ENCODE data around the gene DDHD1. TPM values are rescaled to one million over a fixed set of nuclear protein-coding genes. Genes with fewer than 3 reads are reported as not detected.
"Not testable (repeated sequence)": the region's sequence is repeated elsewhere in the genome, so short reads cannot be mapped to it uniquely, and the experiment has no call there.

The DDHD1 gene
- 8.1 and 12.5 TPM in 2 replicates for total RNA-seq (2014; rRNA removed; shearing (Covaris generic))

DNA sequence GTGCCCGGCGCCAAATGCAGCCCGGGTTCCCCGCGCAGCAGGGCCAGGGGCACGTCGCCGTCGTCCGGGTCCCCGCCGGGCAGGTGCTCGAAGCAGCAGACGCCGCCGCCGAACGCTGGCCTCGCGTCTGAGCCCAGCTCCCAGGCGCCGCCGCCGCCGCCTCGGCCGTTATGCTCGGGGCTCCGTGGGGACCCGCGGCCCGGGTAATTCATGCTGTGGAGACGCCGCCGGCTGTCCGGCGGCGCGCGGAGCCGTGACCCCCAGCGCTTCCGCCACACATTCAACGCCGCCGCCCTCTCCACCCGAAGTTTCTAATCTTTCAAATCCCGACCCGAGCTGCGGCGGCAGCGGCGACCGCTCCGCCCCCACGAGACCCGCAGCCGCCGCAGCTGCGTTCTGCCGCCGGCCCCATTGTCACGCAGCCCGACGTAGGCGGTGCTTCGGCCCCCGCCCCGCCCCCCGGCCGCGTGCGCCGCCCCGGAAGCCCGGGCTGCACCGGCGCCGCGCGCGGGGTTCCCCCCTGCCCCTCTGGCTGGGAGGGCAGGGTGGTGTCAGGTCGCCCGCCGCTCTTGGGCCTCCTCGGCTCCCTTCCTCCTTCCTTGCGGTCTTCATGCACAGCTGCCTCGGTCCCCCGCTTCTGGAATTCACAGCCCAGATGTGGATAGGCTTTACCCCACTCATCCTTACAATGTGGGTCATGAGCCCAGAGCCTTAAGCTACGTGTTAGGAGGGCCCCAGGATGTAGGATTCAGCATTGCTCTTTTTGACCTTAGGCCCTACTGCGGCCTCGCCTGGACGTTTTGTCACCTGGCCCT, at the start of gene DDHD1:
Gene DDHD1, minus strand, starts transcription at position 437 of the 815 bp plus-strand sequence. Its CDS starts 225 bp downstream, at position 212.
- Histone ChIP-seq H3K27me3 (ENCODE audit: control insufficient read depth, insufficient read depth, low read length) (peaks cover 5% of the 10 kb centered on the region), H3K4me3 (ENCODE audit: insufficient read depth, low read depth, low read length) (peak within 1 kb of the TSS; percentile 91), H3K36me3 (replicated peaks; ENCODE audit: control insufficient read depth, insufficient read depth, low read length) (no peaks in the 10 kb centered on the region)
- peak; percentile 96 for DNase-seq

DNA sequence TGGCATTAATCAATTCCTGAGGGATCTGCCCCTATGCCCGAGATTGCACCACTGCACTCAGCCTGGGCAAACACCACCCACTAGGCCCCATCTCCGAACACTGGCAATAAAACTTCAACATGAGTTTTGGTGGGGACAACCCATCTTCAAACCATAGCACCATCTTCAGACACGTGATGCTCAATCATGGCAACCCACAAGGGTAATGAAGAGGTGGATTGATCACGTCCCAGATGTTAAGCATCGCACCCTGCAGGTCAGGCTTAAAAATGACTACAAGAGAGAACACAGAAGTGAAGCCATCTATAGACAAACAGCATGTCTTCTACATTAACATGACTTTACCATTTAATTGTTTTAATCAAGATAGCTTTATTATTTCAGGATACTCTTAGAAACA, 42.8 kb upstream of the DDHD1 start:
- Histone ChIP-seq H3K27me3 (ENCODE audit: control insufficient read depth, insufficient read depth, low read length) (no peaks in the 10 kb centered on the region), H3K4me3 (ENCODE audit: insufficient read depth, low read depth, low read length) (no peak overlapping the region), H3K36me3 (replicated peaks; ENCODE audit: control insufficient read depth, insufficient read depth, low read length) (no peaks in the 10 kb centered on the region)
- DNase-seq, result no peak

DNA sequence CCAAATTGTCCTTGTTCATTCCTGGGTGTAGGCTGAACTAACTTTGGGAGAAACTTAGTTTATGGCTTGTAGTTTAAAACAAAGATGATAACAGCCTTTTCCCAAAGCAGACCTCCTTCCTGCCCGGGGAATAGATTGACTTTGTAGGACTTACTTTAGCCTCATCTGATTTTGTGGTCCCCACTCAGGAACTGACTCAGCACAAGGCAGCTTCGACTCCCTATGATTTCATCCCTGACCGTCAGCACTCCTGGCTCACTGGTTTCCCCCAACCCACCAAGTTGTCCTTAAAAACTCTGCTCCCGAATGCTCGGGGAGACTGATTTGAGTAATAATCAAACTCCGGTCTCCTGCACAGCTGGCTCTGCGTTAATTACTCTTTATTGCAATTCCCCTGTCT, 40.1 kb upstream of the DDHD1 start:
- DNase-seq, result no peak
- no peaks in the 10 kb centered on the region for H3K27me3 ChIP-seq (ENCODE audit: control insufficient read depth, insufficient read depth, low read length)
- no peaks in the 10 kb centered on the region for H3K36me3 ChIP-seq (replicated peaks; ENCODE audit: control insufficient read depth, insufficient read depth, low read length)
- no peak overlapping the region for H3K4me3 ChIP-seq (ENCODE audit: insufficient read depth, low read depth, low read length)

DNA sequence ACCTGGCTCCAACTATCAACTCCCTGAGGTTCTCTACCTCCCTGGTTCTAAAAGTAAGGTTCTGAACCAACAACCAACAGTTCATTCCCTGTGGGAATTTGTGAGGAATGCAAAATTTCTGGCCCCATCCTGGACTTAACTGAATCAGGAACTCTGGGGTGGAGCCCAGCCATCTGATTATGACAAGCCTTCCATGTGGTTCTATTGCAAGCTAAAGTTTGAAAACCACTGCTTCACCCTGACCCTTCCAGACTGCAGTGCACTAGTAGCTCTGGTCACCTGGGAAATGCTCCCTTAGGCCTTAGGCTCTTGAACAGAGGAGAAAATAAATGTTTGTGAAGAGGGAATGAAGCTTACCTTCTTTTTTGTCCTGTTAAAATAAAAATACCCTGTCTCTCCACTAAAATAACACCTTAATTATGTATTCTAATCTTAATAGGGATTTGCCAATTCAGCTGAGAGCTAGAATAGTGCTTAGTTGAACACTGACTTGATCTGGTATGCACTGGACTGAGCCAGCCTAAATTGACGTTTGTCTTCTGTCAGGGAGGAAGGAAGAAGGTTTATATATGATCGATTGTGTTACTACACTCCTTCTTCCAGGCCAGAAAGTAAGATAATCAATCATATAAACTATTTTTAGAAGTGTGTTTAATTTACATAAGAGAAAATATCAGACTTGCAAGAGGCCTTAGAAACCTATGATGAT, 39.1 kb upstream of the DDHD1 start:
- DNase-seq, result no peak
- Histone ChIP-seq H3K36me3 (replicated peaks; ENCODE audit: control insufficient read depth, insufficient read depth, low read length) (no peaks in the 10 kb centered on the region), H3K4me3 (ENCODE audit: insufficient read depth, low read depth, low read length) (no peak overlapping the region), H3K27me3 (ENCODE audit: control insufficient read depth, insufficient read depth, low read length) (no peaks in the 10 kb centered on the region)

DNA sequence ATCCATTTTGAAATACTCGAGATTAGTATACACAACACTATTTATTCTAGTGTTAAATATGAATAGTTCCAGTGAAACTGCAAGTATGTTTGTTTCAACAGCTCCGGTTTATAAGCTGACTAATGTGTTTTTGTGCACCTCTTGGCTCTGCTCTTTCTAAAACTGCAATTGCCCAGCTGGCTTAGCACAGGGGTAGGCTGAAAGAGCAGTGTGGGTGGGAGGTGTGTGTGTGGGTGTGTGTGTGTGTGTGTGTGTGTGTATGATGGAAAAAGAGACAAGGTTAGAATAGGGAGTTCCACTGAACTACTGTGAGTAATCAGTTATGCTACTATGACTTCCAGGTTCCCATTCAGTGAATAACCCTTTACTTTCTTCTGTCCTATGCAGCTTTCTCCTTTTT, 37.8 kb upstream of the DDHD1 start:
- Histone ChIP-seq H3K4me3 (ENCODE audit: insufficient read depth, low read depth, low read length) (no peak overlapping the region), H3K27me3 (ENCODE audit: control insufficient read depth, insufficient read depth, low read length) (no peaks in the 10 kb centered on the region), H3K36me3 (replicated peaks; ENCODE audit: control insufficient read depth, insufficient read depth, low read length) (no peaks in the 10 kb centered on the region)
- no peak for DNase-seq

DNA sequence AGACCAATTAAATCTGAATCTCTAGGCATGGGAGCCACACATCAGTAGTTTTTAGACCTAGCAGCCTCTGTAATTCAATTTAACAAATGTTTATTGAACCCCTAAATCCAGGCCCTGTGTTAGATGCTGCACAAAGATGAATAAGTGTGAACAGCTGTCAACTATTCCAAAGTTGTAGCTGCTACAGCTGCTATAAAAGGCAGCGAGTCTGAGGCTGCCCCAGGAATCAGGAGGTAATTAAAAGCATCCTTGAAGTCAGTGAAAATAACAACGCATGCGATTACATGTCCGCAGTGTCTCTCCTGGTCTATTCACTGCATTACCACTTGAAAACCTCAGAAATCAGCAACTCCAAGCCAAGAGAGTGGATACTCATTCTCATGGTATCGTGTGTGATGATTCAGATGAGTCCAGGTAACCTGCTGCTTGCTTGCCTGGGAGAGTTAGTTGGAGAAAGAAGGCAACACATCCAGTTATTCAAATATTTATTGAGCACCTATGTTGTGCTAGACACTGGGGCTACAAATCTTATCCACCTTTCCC, 34.9 kb upstream of the DDHD1 start:
- no peaks in the 10 kb centered on the region for H3K27me3 ChIP-seq (ENCODE audit: control insufficient read depth, insufficient read depth, low read length)
- DNase-seq, result no peak
- no peak overlapping the region for H3K4me3 ChIP-seq (ENCODE audit: insufficient read depth, low read depth, low read length)
- no peaks in the 10 kb centered on the region for H3K36me3 ChIP-seq (replicated peaks; ENCODE audit: control insufficient read depth, insufficient read depth, low read length)

DNA sequence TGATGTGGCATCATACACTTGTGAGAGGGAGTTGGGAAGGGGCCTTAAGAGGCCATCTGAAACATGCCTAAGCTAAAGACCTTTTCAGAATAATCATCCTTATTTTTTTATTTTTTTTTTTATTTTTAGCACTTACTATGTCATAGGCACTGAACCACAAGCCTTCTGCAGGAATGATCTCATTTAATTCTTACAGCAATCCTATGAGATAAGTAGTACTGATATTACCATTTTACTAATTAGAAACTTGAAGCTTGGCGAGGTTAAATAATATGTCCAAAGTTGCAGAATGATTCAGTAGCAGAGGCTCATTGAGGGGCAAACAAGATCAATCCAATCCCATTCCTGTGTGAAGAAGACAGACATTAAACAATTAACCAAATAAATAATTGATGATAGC, 33.4 kb upstream of the DDHD1 start:
- H3K36me3 ChIP-seq (replicated peaks; ENCODE audit: control insufficient read depth, insufficient read depth, low read length), result no peaks in the 10 kb centered on the region
- H3K4me3 ChIP-seq (ENCODE audit: insufficient read depth, low read depth, low read length), result no peak overlapping the region
- H3K27me3 ChIP-seq (ENCODE audit: control insufficient read depth, insufficient read depth, low read length), result no peaks in the 10 kb centered on the region
- DNase-seq, result no peak

DNA sequence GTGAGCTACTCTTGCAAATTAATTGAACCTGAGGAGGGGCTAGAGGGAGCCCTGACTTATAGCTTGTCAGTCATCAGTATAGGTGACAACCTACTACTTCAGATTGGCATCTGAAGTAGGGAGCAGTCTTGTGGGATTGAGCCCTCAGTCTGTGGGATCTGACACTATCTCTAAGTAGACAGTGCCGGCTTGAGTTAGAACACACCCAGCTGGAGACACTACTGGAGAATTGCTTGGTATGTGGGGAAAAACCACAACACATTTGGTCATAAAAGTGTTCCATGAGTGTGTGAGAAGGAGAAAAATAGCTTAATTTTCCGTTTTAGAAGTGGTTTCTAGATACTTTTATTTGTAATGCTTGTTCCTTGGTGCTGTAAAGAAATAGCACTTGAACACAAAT, 30.5 kb upstream of the DDHD1 start:
- Histone ChIP-seq H3K36me3 (replicated peaks; ENCODE audit: control insufficient read depth, insufficient read depth, low read length) (no peaks in the 10 kb centered on the region), H3K27me3 (ENCODE audit: control insufficient read depth, insufficient read depth, low read length) (no peaks in the 10 kb centered on the region), H3K4me3 (ENCODE audit: insufficient read depth, low read depth, low read length) (no peak overlapping the region)
- no peak for DNase-seq

DNA sequence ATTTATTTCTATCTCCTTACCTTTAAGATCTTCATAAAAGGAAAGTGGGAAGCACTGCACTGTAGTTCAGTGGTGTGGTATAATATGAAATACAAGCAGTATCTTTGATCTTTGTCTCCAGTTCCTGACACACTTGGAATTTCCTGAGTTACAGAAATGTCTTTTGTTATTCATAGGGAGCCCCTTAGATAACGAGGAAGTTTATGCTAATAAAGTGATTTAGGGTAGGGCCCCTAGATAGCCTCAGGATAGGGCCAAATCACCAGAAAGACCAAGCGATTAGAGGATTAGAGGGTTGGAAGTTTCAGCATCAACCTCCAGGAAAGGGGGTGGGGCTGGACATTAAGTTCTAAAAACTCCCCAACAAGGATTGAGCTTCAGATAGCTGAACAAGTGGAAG, 29.9 kb upstream of the DDHD1 start:
- no peak overlapping the region for H3K4me3 ChIP-seq (ENCODE audit: insufficient read depth, low read depth, low read length)
- DNase-seq, result no peak
- no peaks in the 10 kb centered on the region for H3K27me3 ChIP-seq (ENCODE audit: control insufficient read depth, insufficient read depth, low read length)
- H3K36me3 ChIP-seq (replicated peaks; ENCODE audit: control insufficient read depth, insufficient read depth, low read length), result no peaks in the 10 kb centered on the region

DNA sequence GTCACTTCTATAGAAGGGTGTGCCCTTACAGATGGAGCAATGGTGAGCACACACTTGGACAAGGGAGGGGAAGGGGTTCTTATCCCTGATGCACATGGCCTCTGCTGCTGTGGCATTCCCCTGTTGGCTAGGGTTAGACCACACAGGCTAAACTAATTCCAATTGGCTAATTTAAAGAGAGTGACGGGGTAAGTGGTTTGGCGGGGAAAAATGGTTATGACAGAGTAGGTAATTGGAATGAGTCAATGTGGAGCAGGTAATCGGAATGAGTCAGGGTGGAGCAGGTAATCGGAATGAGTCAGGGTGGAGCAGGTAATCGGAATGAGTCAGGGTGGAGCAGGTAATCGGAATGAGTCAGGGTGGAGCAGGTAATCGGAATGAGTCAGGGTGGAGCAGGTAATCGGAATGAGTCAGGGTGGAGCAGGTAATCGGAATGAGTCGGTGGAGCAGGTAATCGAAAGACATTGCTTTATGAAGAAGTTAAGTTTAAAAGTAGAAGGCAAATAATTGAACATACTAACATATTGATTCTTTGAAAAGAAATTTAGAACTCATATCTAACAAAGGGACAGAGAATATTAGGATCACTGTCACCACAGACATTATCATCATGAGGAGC, 28.4 kb upstream of the DDHD1 start:
- H3K36me3 ChIP-seq (replicated peaks; ENCODE audit: control insufficient read depth, insufficient read depth, low read length); DNase-seq; H3K27me3 ChIP-seq (ENCODE audit: control insufficient read depth, insufficient read depth, low read length); H3K4me3 ChIP-seq (ENCODE audit: insufficient read depth, low read depth, low read length): not testable (repeated sequence)

DNA sequence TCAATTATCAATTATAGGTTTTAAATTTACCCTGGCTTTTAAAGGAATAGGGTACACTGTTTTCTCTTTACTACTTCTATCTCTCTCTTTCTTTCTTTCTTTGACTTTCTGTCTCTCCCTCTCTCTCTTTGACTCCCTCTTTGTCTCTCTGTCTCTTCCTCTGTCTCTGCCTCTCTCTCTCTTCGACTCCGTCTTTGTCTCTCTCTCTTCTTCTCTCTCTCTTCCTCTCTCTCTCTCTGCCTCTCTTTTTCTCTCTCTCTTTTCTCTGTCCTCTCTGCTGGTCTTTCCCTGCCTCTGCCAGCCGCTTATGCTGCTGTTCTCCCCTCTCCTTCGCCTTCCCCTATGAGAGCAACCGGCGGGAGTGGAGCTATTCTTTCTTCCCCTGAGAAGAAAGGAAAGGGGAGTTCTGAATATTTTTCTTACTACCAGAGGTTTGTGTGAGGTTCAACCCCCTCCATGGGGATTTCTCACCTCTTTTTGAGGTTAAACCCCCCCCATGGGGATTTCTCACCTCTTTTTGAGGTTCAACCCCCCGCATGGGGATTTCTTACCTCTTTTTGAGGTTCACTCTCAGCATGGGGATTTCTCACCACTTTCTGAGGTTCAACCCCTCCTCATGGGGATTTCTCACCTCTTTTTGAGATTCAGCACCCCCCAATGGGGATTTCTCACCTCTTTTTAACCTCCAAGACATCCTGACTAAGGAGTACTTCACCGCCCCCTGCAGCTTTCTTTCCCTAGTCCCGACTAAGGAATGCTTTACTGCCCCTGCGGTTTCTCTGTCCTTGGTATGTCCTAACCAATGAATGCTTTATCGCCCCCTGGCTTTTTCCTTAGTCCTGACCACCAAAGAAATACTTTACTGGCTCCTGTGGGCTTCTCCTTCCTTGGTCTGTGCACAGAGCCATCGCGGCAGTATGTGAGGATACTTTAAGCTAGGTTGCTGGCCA, 27.4 kb upstream of the DDHD1 start:
- Histone ChIP-seq H3K4me3 (ENCODE audit: insufficient read depth, low read depth, low read length) (no peak overlapping the region), H3K36me3 (replicated peaks; ENCODE audit: control insufficient read depth, insufficient read depth, low read length) (no peaks in the 10 kb centered on the region), H3K27me3 (ENCODE audit: control insufficient read depth, insufficient read depth, low read length) (no peaks in the 10 kb centered on the region)
- peak; percentile 22 for DNase-seq

DNA sequence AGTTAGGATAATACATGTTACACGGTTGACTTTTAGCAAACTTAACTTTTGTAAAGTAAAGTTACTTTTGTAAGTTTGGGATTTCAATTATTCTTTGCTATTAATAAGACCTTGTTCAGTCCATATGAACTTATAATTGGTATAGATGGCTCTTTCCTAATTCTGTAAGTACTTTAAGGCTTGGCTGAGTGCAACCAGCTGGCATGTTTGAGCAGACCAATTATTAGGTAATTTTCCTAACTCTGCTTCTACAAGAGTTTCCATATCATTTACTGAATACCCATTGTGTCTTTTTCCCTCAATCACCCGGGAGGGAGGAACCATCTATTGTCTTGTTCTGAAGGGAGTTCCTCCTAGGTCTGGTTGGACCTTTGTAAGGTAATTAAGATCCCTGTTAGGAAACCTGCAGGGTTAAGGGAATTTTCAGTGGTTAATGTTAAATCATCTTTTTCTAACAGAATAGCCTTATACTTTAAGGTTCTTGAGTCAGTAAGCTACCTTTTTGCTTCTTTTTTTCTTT, 26.4 kb upstream of the DDHD1 start:
- DNase-seq, result not testable (repeated sequence)

DNA sequence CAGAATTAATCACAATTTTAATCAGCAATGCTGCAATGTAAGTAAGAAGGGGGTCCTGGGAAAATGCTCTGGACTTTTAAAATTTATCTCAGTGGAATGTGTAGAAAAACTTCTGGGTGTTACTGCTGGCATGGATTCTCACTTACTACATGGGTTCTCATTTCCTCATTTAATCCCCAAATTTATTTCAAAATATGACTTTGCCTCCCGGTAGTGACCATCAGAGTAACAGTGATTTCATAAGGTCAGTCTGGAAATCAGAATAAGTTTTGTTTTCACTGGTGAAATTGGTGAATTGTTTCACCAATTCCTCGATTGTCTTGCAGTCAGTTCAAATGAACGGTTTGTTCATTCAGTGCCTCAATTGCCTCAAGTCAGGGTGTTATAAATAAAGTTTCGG, 22.3 kb upstream of the DDHD1 start:
- Histone ChIP-seq H3K36me3 (replicated peaks; ENCODE audit: control insufficient read depth, insufficient read depth, low read length) (no peaks in the 10 kb centered on the region), H3K27me3 (ENCODE audit: control insufficient read depth, insufficient read depth, low read length) (no peaks in the 10 kb centered on the region), H3K4me3 (ENCODE audit: insufficient read depth, low read depth, low read length) (no peak overlapping the region)
- no peak for DNase-seq

More for the DNA sequence above, 26.4 kb upstream of the DDHD1 start:
- not testable (repeated sequence) for H3K4me3 ChIP-seq (ENCODE audit: insufficient read depth, low read depth, low read length); H3K36me3 ChIP-seq (replicated peaks; ENCODE audit: control insufficient read depth, insufficient read depth, low read length); H3K27me3 ChIP-seq (ENCODE audit: control insufficient read depth, insufficient read depth, low read length)

DNA sequence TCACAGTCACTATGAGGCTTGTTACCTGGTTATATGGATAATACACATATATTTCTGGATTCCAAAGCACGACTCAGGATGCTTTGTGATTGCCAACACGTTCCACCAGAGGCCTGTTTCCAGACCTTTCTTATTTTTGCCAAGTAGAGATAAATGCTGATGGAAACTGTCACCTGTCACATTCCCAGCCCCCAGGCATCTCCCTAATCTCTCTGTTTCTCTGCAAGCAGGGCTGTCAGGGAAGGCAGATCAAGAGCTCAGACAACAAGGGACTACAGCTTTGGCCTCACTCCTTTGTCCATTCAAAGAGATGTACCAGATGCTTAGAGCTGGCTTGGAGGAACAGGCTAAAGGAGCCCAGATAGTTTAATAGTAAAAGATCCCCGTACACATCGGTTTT, 21.8 kb upstream of the DDHD1 start:
- Histone ChIP-seq H3K36me3 (replicated peaks; ENCODE audit: control insufficient read depth, insufficient read depth, low read length) (no peaks in the 10 kb centered on the region), H3K27me3 (ENCODE audit: control insufficient read depth, insufficient read depth, low read length) (no peaks in the 10 kb centered on the region), H3K4me3 (ENCODE audit: insufficient read depth, low read depth, low read length) (no peak overlapping the region)
- no peak for DNase-seq
